HepG2 (cell line): ENCODE measurements around the gene TUBGCP6. TPM values are rescaled to one million over a fixed set of nuclear protein-coding genes. Genes with fewer than 3 reads are reported as not detected.

Experiments
- AGO1 ChIP-seq: fragments of 200-400 bp; formaldehyde crosslinking; IDR thresholded peaks from 2 replicates; pipeline ENCODE4 v1.6.1; 2017; ENCODE audit warnings: mild to moderate bottlenecking, low read depth, low read length, moderate library complexity; ENCODE audit not compliant: poor library complexity, severe bottlenecking
- ASH2L ChIP-seq: fragments of 300-600, 200-600 bp; sonication (generic); IDR thresholded peaks from 2 replicates; pipeline ENCODE4 v1.7.0; 2017; ENCODE audit warnings: low read depth, mild to moderate bottlenecking, moderate library complexity, mixed read lengths, low read length; ENCODE audit not compliant: insufficient read length
- CREB3 ChIP-seq: sonication (generic); formaldehyde crosslinking; IDR thresholded peaks from 2 replicates; pipeline ENCODE4 v1.5.0; 2020; ENCODE audit warnings: missing genetic modification reagents
- GABPB1 ChIP-seq: IDR thresholded peaks from 2 replicates; pipeline ENCODE4 v1.6.1; 2016; ENCODE audit warnings: mild to moderate bottlenecking, missing genetic modification reagents, moderate library complexity, missing compliant biosample characterization
- PHF20 ChIP-seq: sonication (generic); formaldehyde crosslinking; IDR thresholded peaks from 2 replicates; pipeline ENCODE4 v1.5.0; 2020; ENCODE audit warnings: mild to moderate bottlenecking, missing genetic modification reagents
- POLR2A ChIP-seq, 2 experiments: IDR thresholded peaks; 2 replicates each; pipeline ENCODE4 v1.6.1; 2011; ENCODE audit warnings: low read depth in 2 of 2, low read length in 2 of 2, mild to moderate bottlenecking in 1 of 2, moderate library complexity in 1 of 2; ENCODE audit not compliant: insufficient read depth in 1 of 2
- POLR2G ChIP-seq: fragments of 200-400 bp; formaldehyde crosslinking; IDR thresholded peaks from 2 replicates; pipeline ENCODE4 v1.6.1; 2018; ENCODE audit warnings: mild to moderate bottlenecking, low read depth, low read length, moderate library complexity
- SSRP1 ChIP-seq: IDR thresholded peaks from 2 replicates; pipeline ENCODE4 v1.6.1; 2016; ENCODE audit warnings: control low read depth
- TAF1 ChIP-seq: sonication (generic); formaldehyde crosslinking; IDR thresholded peaks from 2 replicates; pipeline ENCODE4 v1.4.0; 2020; ENCODE audit warnings: missing genetic modification reagents
- TFDP1 ChIP-seq: IDR thresholded peaks from 2 replicates; pipeline ENCODE4 v1.6.1; 2016; ENCODE audit warnings: missing compliant biosample characterization, missing genetic modification reagents, borderline replicate concordance
- ZFP91 ChIP-seq: sonication (generic); formaldehyde crosslinking; IDR thresholded peaks from 2 replicates; pipeline ENCODE4 v1.9.0; 2022; ENCODE audit warnings: missing genetic modification reagents, mild to moderate bottlenecking, borderline replicate concordance
- ZFY ChIP-seq: sonication (generic); formaldehyde crosslinking; IDR thresholded peaks from 2 replicates; pipeline ENCODE4 v1.4.0; 2020; ENCODE audit warnings: missing genetic modification reagents
- ZNF263 ChIP-seq: sonication (generic); formaldehyde crosslinking; IDR thresholded peaks from 2 replicates; pipeline ENCODE4 v1.4.0; 2020; ENCODE audit warnings: missing genetic modification reagents
- ZNF274 ChIP-seq: sonication (generic); formaldehyde crosslinking; IDR thresholded peaks from 2 replicates; pipeline ENCODE4 v1.5.1; 2020; ENCODE audit warnings: mild to moderate bottlenecking, missing genetic modification reagents
- ZNF674 ChIP-seq: sonication (generic); formaldehyde crosslinking; IDR thresholded peaks from 2 replicates; pipeline ENCODE4 v1.5.0; 2020; ENCODE audit warnings: low read depth, mild to moderate bottlenecking, missing genetic modification reagents
- ZNF678 ChIP-seq: sonication (generic); formaldehyde crosslinking; IDR thresholded peaks from 2 replicates; pipeline ENCODE4 v1.4.0; 2020; ENCODE audit warnings: mild to moderate bottlenecking, missing genetic modification reagents
- ZNF737 ChIP-seq: sonication (generic); formaldehyde crosslinking; IDR thresholded peaks from 2 replicates; pipeline ENCODE4 v1.5.0; 2020; ENCODE audit warnings: missing genetic modification reagents, mild to moderate bottlenecking, borderline replicate concordance
- ZNF777 ChIP-seq: sonication (generic); formaldehyde crosslinking; IDR thresholded peaks from 2 replicates; pipeline ENCODE4 v1.4.0; 2020; ENCODE audit warnings: missing genetic modification reagents
- ZSCAN20 ChIP-seq: sonication (generic); formaldehyde crosslinking; IDR thresholded peaks from 2 replicates; pipeline ENCODE4 v1.4.0; 2020; ENCODE audit warnings: missing genetic modification reagents, mild to moderate bottlenecking, borderline replicate concordance
- ZSCAN25 ChIP-seq: sonication (generic); formaldehyde crosslinking; IDR thresholded peaks from 2 replicates; pipeline ENCODE4 v1.8.0; 2022; ENCODE audit warnings: mild to moderate bottlenecking, missing genetic modification reagents
- polyA plus RNA-seq, 8 experiments: library from polyadenylated mRNA; depleted of rRNA in 3 of 8; stranded (reverse) in 7 of 8; unstranded in 1 of 8; fragments of >200 nt; fragmentation: Illumina TruSeq in 4 of 8; extraction: Trizol in 4 of 8; gene quantifications; 2 replicates each; pipeline versions ENCODE4 v1.2.1 to v1.2.3, GENCODE V29; 2011 to 2016; ENCODE audit warnings: low read depth in 4 of 8, missing spikeins in 1 of 8, mixed read lengths in 1 of 8; ENCODE audit not compliant: insufficient read depth in 1 of 8
- total RNA-seq, 5 experiments: library from RNA; depleted of rRNA; stranded (reverse); fragments of >200 nt; fragmentation: Illumina TruSeq; extraction: Trizol; gene quantifications; 2 replicates each; pipeline ENCODE4 v1.2.3, GENCODE V29; 2016; ENCODE audit warnings: low read depth in 1 of 5
- TF ChIP-seq, protein P1 (sequence below): sonication (generic); formaldehyde crosslinking; IDR thresholded peaks from 2 replicates; pipeline ENCODE4 v1.4.0; 2020; ENCODE audit warnings: low read depth, mild to moderate bottlenecking, missing genetic modification reagents

The TUBGCP6 gene
- total and polyA plus RNA-seq, 2 of the 13 experiments (the other 11 are each of a cell fraction or from before 2014, with no cell fraction given), result 14.6 to 15.7 TPM

DNA sequence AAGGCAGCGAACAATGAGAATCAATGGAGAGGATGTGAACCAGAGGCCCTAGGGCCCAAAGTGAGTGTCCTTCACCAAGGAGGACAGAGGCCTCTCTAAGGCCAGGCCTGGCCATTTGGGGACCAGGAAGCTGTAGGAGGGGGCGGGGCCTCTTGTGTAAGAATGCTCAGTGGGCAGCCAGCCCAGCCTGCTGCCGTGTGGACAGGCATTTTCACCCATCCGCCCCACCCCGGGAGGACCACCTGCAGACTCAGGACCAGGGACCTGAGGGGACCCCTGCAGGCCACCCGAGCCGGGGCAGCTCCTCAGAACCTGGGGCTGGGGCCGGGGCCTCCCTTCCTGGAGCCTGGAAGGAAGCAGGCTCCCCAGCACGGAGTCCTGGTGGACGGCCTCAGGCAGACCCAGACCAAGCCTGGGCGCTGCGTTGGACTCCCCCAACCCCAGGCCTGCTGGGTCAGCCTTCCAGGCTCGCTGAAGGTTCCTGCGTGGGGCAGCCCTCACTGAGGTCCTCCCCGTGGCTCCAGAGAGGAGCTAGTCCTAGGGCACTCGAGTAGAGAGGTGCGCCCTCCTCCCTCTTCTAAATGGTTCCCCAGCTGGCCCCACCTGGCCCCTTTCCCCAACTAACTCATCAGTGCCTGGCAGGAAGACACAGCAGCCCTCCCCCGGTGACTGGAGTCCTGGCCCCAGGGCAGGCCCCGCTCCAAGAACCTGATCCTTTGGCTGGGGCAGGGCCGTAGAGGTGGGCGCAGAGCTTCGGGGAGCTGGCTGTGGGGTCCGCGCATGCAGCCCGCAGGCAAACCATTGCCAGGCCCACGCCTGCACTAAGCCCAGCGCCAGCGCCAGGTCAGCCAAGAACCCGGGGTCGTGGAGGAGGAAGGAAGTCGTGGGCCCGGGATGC lies 60.6 kb downstream of the TUBGCP6 start (continued):
- TF ChIP-seq ZNF737, result no peak
- no peak for TF ChIP-seq ZNF674 (CRISPR knock-in tag)
- 0 out of 2 replicates have a peak, but pooled peaks have one; percentile 19 for TF ChIP-seq TFDP1 (CRISPR knock-in tag)
- TF ChIP-seq POLR2G, result peak; percentile 42; the same call in 1 of the 2 replicates
- TF ChIP-seq ZSCAN25 (CRISPR knock-in tag), result no peak
- TF ChIP-seq CREB3, result no peak
- TF ChIP-seq ZFY (CRISPR knock-in tag), result peak; percentile 64
- TF ChIP-seq, protein P1, sequence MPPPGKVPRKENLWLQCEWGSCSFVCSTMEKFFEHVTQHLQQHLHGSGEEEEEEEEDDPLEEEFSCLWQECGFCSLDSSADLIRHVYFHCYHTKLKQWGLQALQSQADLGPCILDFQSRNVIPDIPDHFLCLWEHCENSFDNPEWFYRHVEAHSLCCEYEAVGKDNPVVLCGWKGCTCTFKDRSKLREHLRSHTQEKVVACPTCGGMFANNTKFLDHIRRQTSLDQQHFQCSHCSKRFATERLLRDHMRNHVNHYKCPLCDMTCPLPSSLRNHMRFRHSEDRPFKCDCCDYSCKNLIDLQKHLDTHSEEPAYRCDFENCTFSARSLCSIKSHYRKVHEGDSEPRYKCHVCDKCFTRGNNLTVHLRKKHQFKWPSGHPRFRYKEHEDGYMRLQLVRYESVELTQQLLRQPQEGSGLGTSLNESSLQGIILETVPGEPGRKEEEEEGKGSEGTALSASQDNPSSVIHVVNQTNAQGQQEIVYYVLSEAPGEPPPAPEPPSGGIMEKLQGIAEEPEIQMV (CRISPR knock-in tag), result no peak
- TF ChIP-seq ZSCAN20 (CRISPR knock-in tag), result no peak
- TF ChIP-seq TAF1 (CRISPR knock-in tag), result peak; percentile 9; the same call in 1 of the 2 replicates
- TF ChIP-seq ZNF263 (CRISPR knock-in tag), result peak; percentile 61
- TF ChIP-seq ZFP91 (CRISPR knock-in tag), result peak; percentile 33; the same call in 1 of the 2 replicates
- TF ChIP-seq ZNF777 (CRISPR knock-in tag), result 0 out of 2 replicates have a peak, but pooled peaks have one; percentile 13
- peak; percentile 42; the same call in 1 of the 2 replicates for TF ChIP-seq GABPB1
- TF ChIP-seq SSRP1 (CRISPR knock-in tag), result no peak
- TF ChIP-seq ZNF678, result no peak
- TF ChIP-seq PHF20 (CRISPR knock-in tag), result 0 out of 2 replicates have a peak, but pooled peaks have one; percentile 27
- TF ChIP-seq ASH2L, result no peak
- peak; percentile 27 for TF ChIP-seq AGO1
- TF ChIP-seq POLR2A (IDR thresholded peaks at IDR 0.05; ENCODE audit: insufficient read depth in 1 of 2, low read depth in 2 of 2, low read length in 2 of 2), result peak in 1 of 2 experiments; percentile 49; a peak in 1 of 4 replicates
- TF ChIP-seq ZNF274 (CRISPR knock-in tag), result no peak
